ENCODE measurements around the gene NPR3. TPM values are rescaled to one million over a fixed set of nuclear protein-coding genes. Genes with fewer than 3 reads are reported as not detected.
A peak's percentile ranks its signal among the peaks of the same experiment; 100 is the strongest.

NPR3 gene
- polyA plus RNA-seq, 1 of the 3 experiments (the other 2 are of a cell fraction) = 35.8 TPM

GRCh38 chr5:32707418-32707997 lies 3.6 kb upstream of the NPR3 start:
- no peaks in the 10 kb centered on the region for H3K27me3 ChIP-seq (ENCODE audit: insufficient read depth)
- peaks cover 25% of the 10 kb centered on the region for H3F3A ChIP-seq (replicated peaks; ENCODE audit: insufficient read depth)
- ChIA-PET CTCF (interaction anchor here (0.7 to 1.5 kb wide), 4 partner anchors 30 to 715 kb away, joined by 3 read pairs; no protein-coding TSS in a partner anchor), POLR2A (no interaction called here)
- H3K9me3 ChIP-seq = no peaks in the 10 kb centered on the region
- peaks cover 19% of the 10 kb centered on the region for H3K79me2 ChIP-seq (ENCODE audit: insufficient read depth)
- H3K36me3 ChIP-seq (replicated peaks in 1 of 2; ENCODE audit: control insufficient read depth in 1 of 2, insufficient read depth in 2 of 2, low read length in 1 of 2) = no peaks in the 10 kb centered on the region
- H3K27ac ChIP-seq (ENCODE audit: low read depth in 2 of 2, low read length in 1 of 2) = peak overlapping the region in 1 of 2 experiments; percentile 27; a peak in 1 of 4 replicates
- H3K4me1 ChIP-seq (ENCODE audit: control insufficient read depth in 1 of 2, insufficient read depth in 2 of 2, low read depth in 1 of 2, low read length in 1 of 2) = peaks cover 6 to 12% of the 10 kb centered on the region in 2 experiments; a peak in 1 of 4 replicates
- no peak overlapping the region for H3K4me3 ChIP-seq (ENCODE audit: low read depth in 2 of 2, low read length in 1 of 2)
- no peaks in the 10 kb centered on the region for H4K20me1 ChIP-seq (ENCODE audit: insufficient read depth)
- no peak overlapping the region for H3K4me2 ChIP-seq
- peak; percentile 43 for DNase-seq
- 3% methylated on average over 2 of the region's 2 CpGs for WGBS (ENCODE audit: low lambda C conversion rate)
- peak overlapping the region; percentile 64; the same call in 1 of the 2 replicates for H2AFZ ChIP-seq (ENCODE audit: low read depth)
- H3K9ac ChIP-seq = peak overlapping the region; percentile 40
- no peaks in the 10 kb centered on the region for H3K9me2 ChIP-seq
- no peak for TF ChIP-seq RXRA (IDR thresholded peaks at IDR 0.05; ENCODE audit: borderline replicate concordance, low read depth)
- peak; percentile 74 for TF ChIP-seq CTCF (IDR thresholded peaks at IDR 0.05)
- no peak for TF ChIP-seq TCF12 (IDR thresholded peaks at IDR 0.05)
- TF ChIP-seq RAD21 (IDR thresholded peaks at IDR 0.05; ENCODE audit: low read length) = peak; percentile 68
- TF ChIP-seq SMC3 (IDR thresholded peaks at IDR 0.05; ENCODE audit: low read depth, low read length) = peak; percentile 44

- H3K27me3 ChIP-seq (ENCODE audit: insufficient read depth) = no peaks in the 10 kb centered on the region
- WGBS (ENCODE audit: low lambda C conversion rate) = 64% methylated on average over 12 of the region's 16 CpGs
- H3K4me3 ChIP-seq (ENCODE audit: low read depth in 2 of 2, low read length in 1 of 2) = 0 out of 4 replicates have a peak overlapping the region, but pooled peaks of 1 of the 2 experiments have one; percentile 77
- H3F3A ChIP-seq (replicated peaks; ENCODE audit: insufficient read depth) = peaks cover 25% of the 10 kb centered on the region
- peak overlapping the region in 1 of 2 experiments; percentile 95; a peak in 2 of 4 replicates for H3K27ac ChIP-seq (ENCODE audit: low read depth in 2 of 2, low read length in 1 of 2)
- H3K9me2 ChIP-seq = no peaks in the 10 kb centered on the region
- peak overlapping the region; percentile 91 for H3K9ac ChIP-seq
- H3K36me3 ChIP-seq (replicated peaks in 1 of 2; ENCODE audit: control insufficient read depth in 1 of 2, insufficient read depth in 2 of 2, low read length in 1 of 2) = no peaks in the 10 kb centered on the region
- ChIA-PET POLR2A (no interaction called here), CTCF (interaction anchor here (0.6 to 1.4 kb wide), 8 partner anchors 10 to 883 kb away, joined by 3 to 8 read pairs (median 4); no protein-coding TSS in a partner anchor)
- H2AFZ ChIP-seq (ENCODE audit: low read depth) = peak overlapping the region; percentile 76
- H3K9me3 ChIP-seq = no peaks in the 10 kb centered on the region
- H3K4me2 ChIP-seq = peak overlapping the region; percentile 82
- no peaks in the 10 kb centered on the region for H4K20me1 ChIP-seq (ENCODE audit: insufficient read depth)
- DNase-seq = peak; percentile 11
- peaks cover 6 to 12% of the 10 kb centered on the region in 2 experiments; a peak in 1 of 4 replicates for H3K4me1 ChIP-seq (ENCODE audit: control insufficient read depth in 1 of 2, insufficient read depth in 2 of 2, low read depth in 1 of 2, low read length in 1 of 2)
- peaks cover 33% of the 10 kb centered on the region for H3K79me2 ChIP-seq (ENCODE audit: insufficient read depth)
- no peak for TF ChIP-seq TEAD4 (IDR thresholded peaks at IDR 0.05; ENCODE audit: borderline replicate concordance, insufficient read depth)
- no peak for TF ChIP-seq MEF2A (IDR thresholded peaks at IDR 0.05; ENCODE audit: borderline replicate concordance, low read depth)
- TF ChIP-seq ZBTB33 (IDR thresholded peaks at IDR 0.05; ENCODE audit: borderline replicate concordance, low read depth) = no peak
- TF ChIP-seq NFIC (IDR thresholded peaks at IDR 0.05; ENCODE audit: borderline replicate concordance) = no peak
- TF ChIP-seq RXRA (IDR thresholded peaks at IDR 0.05; ENCODE audit: borderline replicate concordance, low read depth) = no peak
- TF ChIP-seq USF1 (IDR thresholded peaks at IDR 0.05; ENCODE audit: borderline replicate concordance, low read depth) = no peak
- TF ChIP-seq SMC3 (IDR thresholded peaks at IDR 0.05; ENCODE audit: low read depth, low read length) = no peak
- TF ChIP-seq RAD21 (IDR thresholded peaks at IDR 0.05; ENCODE audit: low read length) = no peak
- TF ChIP-seq MXI1 (IDR thresholded peaks at IDR 0.05; ENCODE audit: low read depth, low read length) = no peak
- no peak for TF ChIP-seq RCOR1 (IDR thresholded peaks at IDR 0.05; ENCODE audit: low read length)
- no peak for TF ChIP-seq CTCF (IDR thresholded peaks at IDR 0.05)
- TF ChIP-seq EP300 (IDR thresholded peaks at IDR 0.05; ENCODE audit: borderline replicate concordance in 1 of 2, low read depth in 1 of 2, low read length in 1 of 2) = no peak
- TF ChIP-seq IRF3 (IDR thresholded peaks at IDR 0.05; ENCODE audit: low read depth, low read length) = no peak
- TF ChIP-seq GATA2 (CRISPR knock-in tag; IDR thresholded peaks at IDR 0.05) = no peak
- TF ChIP-seq FOSL2 (IDR thresholded peaks at IDR 0.05; ENCODE audit: borderline replicate concordance, low read depth) = no peak
- TF ChIP-seq RFX5 (IDR thresholded peaks at IDR 0.05; ENCODE audit: low read length) = no peak
- TF ChIP-seq JUND (IDR thresholded peaks at IDR 0.05) = no peak
These were observed 2.2 kb upstream of the NPR3 start for GRCh38 chr5:32708949-32709348.
